HG02571 (cell line): ENCODE results near the gene KCND3.

ENCODE experiments used
- ATAC-seq: cut with Tn5 transposase; IDR thresholded peaks from one replicate; pipeline ENCODE4 v1.9.1; 2021; ENCODE audit warnings: mild to moderate bottlenecking, moderate library complexity; ENCODE audit not compliant: unreplicated experiment

The KCND3 gene

DNA sequence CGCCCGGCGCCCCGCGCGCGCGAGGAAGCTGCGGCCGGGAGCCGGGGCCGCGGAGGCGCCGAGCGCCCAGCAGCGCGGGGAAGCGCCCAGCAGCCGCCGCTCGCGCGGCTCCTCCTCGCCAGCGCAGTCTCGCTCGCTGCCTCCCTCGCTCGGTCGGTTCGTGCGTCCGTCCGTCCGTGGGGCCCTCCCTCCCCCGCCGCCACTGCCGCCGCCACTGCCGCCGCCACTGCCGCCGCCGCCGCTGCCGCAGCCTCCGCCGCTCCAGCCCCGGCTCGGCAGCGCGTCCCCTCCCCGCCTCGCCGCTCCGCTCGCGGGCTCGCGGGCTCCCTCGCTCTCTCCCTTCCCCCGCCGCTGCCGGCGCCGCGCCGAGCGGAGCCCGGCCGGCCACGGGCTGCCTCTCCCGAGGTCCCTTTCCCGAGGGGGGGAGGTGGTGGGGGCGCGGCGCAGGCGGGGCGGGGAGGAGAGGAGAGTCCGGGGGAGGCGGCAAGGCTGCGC lies at the start of gene KCND3:
KCND3 (minus strand) TSS at position 138 of the 495 bp plus-strand sequence.
- no peak for ATAC-seq

DNA sequence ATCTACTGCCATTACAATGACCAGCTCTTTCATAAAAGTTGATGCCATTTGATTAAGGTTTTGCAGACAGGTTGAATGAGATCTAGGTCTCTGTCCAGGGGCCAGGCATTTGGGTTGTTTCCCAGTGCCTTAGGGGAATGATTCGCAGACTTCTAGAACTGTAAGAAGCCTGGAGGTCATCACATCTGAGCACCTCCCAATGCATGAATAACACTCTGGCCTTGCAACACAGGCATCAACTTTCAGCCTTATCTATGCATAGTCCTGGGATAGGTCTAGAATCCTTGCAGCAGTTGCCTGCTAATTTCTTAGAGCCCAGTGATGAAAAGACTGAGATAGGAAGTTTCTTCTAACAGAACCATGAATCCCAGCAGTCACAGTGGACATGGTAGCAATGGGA lies 44.8 kb upstream of the KCND3 start:
- ATAC-seq = no peak

DNA sequence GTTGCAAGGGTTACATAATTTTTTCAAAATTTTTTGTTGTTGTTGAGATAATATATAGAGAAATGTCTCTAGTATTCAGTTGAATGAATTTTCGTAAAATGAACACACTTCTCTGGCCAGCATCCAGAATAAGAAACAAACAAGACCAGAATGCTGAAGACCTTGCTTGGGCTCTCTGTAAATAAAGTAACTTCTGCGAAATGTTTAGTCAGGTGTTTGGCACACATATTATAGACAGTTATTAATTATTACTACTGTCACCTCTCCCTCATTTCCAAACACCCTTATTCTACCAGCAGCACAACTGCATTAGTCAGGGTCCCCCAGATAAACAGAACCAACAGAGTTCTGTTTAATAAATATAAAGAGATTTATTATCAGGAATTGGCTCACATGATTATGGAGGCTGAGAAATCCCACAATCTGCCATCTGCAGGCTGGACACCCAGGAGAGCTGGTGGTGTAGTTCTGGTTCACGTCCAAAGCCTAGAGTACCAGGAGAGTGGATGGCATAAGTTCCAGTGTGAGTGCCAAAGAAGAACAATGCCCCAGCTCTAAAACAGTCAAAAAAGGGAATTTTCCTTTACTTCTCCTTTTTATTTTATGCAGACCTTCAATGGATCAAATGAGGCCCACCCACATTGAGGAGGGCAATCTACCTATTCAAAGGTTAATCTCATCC lies 44.1 kb upstream of the KCND3 start:
- no peak for ATAC-seq

DNA sequence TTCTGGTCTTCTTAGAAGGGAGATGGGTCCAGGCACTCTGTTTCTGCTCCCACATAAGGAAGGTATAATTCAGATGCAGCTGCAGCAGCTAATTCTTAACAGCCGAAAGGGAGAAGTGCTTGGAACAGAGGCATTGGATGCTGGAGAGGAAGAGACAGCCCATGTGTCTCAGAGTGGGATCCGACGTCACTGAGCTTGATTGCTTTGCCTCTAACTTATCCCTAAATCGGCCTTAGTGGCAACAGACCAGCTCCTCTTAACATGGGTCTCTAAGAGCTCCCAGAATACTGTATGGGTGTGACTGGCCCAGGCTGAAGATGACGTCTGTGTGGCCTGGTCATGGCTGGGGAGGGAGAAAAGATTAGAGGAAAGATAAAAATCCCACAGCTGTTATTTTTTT lies 40.7 kb upstream of the KCND3 start:
- ATAC-seq = no peak

DNA sequence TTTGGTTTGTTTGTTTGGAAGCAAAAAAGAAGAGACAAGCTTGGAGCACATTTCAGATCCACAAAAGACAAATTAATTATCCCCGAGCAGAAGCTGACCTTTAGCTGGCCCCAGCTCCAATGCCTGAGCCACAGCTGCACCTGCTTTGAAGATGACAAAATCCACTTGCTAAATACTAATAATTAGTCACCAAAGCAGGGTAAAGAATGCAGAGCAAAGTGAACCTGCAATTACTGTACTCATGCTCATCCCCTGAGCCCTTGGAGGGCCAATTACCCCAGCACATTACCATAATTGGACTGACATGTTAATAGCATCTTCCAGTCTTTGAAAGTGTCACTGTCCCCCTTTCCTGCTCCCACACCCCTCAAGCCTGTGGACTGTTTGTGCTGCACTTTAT lies 38.2 kb upstream of the KCND3 start:
- no peak for ATAC-seq

DNA sequence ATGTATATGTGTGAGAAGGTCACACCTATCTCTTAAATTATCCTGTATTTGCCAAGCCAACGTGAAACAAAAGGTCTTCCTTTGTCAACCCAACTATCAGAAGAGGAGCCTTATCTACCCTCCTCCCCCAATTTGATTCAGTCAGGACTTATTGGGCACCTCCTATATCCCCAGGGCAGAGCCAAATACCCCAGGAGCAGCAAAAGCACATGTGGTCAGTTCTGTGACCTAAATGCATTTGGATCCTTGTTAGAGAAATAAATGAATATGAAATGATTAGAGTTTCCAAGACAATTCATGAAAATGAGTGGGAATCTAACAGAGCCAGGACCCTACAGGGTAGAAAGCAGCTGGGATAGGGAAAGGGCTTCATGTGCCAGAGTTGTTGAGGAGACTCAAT lies 37.0 kb upstream of the KCND3 start:
- no peak for ATAC-seq

- ATAC-seq = no peak
Observed at GRCh38 chr1:112026016-112026415, 36.5 kb upstream of the KCND3 start.

DNA sequence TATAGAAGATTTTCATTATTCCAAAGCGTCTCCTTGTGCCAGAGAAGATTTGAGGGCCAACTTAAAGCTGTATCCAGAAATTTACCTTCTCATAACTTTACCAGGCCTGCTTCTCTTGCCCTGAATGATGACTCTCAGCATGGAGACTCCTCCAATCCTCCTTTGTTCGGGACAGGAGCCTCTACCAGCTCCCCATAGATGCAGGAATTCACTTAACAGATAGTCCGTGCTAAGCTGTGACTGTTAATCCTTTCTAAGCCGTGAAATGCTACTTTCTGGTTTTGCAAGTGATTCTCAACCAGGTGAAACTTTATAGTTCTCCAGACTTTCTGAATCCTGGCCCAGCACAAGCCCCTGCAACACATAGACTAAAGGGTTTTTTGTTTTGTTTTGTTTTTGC lies 31.8 kb upstream of the KCND3 start:
- no peak for ATAC-seq

DNA sequence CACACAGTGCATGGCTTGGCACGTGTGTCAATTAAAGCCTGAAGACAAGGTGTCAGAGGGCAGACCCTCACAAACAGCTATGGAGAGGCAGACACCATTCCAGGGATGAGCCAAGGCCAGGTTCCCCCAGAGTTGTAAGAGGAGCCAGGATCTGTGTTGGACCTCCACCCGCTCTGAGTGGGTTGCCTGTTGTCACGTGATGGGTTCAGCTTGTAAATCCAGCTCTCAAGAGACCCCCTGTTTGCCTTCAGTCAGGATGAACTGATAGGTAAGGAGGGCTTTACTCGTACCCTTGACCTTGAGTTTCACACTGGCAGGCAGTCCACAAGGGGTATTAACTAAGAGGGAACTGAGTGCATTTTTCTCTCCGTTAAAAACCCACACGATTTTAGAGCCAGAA lies 27.7 kb upstream of the KCND3 start:
- no peak for ATAC-seq

DNA sequence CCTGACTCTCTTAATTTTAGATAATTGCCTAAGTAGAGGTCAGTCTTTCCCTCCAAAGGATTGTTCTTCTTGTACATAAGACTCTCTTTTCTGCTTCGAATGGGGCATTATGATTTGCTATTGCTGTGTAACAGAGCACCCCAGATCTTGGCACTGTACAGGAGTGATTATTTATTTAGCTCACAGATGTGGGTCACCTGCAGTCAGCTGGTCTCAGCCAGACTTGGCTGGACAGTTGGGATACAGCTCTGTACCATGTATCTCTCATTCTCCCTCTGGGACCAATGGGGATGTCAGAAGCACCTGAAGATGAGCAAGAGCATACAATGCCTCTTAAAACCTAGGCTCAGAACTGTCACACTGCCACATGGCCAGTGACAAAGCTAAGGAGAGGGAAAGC lies 23.4 kb upstream of the KCND3 start:
- ATAC-seq = no peak

DNA sequence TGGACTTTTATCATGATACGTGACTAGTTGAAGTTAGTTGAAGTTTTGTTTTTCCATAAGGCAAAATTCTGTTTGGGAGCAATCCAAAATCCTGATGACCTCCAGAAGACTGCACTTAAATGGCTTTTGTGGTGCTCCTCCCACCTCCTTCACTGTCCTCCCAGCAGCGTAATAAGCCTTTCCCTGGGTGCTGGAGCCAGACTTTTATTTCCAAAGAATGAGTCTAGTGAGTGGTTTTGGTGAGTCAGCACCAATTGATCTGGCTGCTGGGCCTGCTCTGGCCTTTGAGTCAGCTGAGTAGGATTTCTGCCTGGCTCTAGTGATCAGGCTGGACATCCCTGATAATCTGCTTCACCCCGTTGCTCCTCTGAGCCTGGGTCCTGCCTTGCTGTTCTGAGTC lies 21.7 kb upstream of the KCND3 start:
- ATAC-seq = no peak

DNA sequence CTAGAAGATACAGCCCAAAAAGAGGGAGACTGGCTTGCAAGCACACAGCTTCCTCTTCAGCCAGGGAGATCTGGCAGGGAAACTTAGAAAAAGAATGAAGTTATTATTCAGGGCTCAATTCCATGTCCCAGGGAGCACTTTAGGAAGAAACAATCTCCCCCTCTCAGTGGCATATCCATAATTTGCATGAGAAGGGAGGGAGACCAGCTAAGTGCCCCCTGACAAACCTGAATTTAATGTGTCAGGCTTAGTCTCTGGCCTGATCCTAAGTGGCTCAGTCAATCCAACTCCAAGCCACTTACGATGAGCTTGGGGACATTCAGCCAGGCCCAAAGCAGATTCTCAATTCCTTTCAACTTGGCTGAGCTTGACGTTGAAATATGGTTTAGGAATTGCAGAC lies 17.7 kb upstream of the KCND3 start:
- ATAC-seq = no peak

- no peak for ATAC-seq
Observed at GRCh38 chr1:112006416-112007025, 17.1 kb upstream of the KCND3 start.

- no peak for ATAC-seq
Observed at GRCh38 chr1:112004076-112004475, 14.6 kb upstream of the KCND3 start.

- no peak for ATAC-seq
Observed at GRCh38 chr1:112002514-112002913, 13.0 kb upstream of the KCND3 start.

GRCh38 chr1:112001436-112001835 lies 12.0 kb upstream of the KCND3 start:
- no peak for ATAC-seq

DNA sequence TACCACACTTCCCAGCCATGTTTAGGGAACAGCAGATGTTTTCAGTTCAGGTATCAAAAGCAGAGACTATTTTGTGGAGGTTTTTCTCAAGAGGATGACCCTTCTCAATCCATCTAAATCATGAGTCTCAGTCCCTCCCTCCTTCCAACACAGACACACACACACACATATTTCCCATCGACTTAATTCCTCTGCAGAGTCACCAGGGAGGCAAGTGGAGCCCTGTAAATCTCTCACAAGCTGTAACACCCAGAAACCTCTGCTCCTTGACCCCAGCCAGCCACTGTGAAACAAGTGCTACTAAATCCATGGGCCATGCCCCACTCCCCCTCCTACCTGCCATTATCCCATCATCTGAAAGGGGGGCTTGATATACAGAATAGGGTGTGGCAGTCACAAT lies 10.6 kb upstream of the KCND3 start:
- ATAC-seq = no peak

DNA sequence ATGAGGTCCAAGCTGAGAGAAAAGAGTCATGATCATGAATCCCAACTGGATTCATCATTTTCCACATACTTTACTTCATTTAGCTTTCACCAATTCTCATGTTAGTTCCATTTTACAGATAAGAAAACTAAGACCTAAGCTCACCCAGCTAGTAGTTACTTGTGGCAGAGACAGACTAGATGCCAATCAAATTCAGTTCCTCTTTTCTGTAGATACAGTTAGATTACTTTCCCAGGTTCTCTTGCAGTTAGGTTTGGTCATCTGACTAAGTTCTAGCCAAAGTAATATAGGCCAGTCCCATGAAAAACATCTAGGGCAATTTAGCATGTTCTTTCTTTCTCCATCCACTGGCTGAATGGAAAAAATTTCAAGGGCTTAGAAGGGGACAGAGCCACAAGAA lies 8.9 kb upstream of the KCND3 start:
- no peak for ATAC-seq

GRCh38 chr1:111992476-111992875 lies 3.0 kb upstream of the KCND3 start:
- ATAC-seq = no peak

DNA sequence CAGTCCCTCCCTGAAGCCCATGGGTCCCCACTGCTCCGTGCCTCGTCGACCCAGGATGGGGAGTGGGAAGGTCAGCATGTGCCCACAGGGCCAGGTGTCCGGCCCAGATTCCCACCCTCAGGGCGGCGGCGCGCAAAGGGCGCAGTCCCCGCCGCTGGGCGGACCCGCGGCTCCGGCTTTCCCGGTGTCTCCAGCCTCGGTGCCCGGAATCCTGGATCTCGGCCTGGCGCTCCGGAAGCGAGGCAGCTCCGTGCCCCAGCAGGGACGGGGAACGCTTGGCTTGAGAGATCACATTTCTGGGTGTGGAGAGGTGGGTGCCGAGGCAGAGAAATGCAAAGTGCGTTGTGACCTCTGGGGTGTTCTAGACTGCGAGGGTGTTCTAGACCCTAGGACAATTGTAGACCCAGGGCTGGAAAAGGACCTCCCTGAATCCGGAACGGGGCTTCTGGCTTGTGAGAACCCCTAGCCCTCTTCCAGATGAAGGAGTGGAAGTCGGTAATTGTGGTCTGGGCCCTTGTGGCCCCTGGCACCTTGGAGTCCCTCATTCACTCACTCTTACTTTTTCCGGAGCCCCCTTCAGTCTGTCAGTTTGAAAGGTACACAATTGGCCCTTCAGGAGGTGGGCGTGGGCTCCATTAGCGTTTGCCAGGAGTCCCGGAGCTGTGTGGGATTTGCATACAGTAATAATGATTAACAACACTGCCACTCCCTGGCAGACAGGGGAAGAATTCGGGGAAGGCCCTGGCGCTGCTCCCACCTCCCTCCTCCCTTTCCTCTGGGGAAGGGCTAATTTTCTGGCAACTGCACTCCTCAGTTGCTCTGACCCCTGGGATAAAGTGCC lies 1.6 kb upstream of the KCND3 start:
- ATAC-seq = no peak

GRCh38 chr1:111990026-111990877 lies 784 bp upstream of the KCND3 start:
- no peak for ATAC-seq
